Stimulated activated naive CD4-positive, alpha-beta T cell treated with Interleukin-2 at 50 U/mL for 16 hours (primary cell): ENCODE measurements around the gene BCDIN3D.
"Not testable (repeated sequence)": the region's sequence is repeated elsewhere in the genome, so short reads cannot be mapped to it uniquely, and the experiment has no call there.

ENCODE experiments used
- DNase-seq: peaks from one replicate; lab custom pipeline; 2025; lab: John Stamatoyannopoulos, UW

Gene BCDIN3D

DNA sequence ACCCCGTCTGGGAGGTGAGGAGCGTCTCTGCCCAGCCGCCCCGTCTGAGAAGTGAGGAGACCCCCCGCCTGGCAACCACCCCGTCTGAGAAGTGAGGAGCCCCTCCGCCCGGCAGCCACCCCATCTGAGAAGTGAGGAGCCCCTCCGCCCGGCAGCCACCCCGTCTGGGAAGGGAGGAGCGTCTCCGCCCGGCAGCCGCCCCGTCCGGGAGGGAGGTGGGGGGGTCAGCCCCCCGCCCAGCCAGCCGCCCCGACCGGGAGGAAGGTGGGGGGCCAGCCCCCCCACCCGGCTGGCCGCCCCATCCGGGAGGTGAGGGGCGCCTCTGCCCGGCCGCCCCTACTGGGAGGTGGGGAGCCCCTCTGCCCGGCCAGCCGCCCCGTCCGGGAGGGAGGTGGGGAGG is 18.0 kb upstream of the BCDIN3D start:
- DNase-seq: not testable (repeated sequence)

GRCh38 chr12:49855890-49856289 is 13.0 kb upstream of the BCDIN3D start:
- not testable (repeated sequence) for DNase-seq

GRCh38 chr12:49854976-49855375 is 12.1 kb upstream of the BCDIN3D start:
- no peak for DNase-seq

DNA sequence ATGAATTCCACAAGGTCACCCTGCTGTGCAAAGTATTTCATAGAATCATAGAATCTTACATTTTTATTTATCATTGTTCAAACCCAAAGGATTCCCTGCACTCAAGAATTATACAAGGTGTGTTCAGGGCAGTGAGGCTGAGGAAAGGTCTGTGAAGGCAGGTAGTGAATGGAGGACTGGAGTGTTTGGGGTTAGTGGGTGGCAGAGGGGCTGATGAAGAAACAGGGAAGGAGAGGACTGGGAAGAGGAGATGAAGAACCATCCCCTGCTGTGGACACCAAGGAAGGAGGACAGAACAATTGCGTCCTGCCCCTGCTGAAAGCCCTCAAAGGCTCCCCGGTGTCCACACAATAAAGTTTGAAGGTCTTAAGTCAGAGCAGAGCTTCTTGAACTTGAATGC is 10.8 kb upstream of the BCDIN3D start:
- no peak for DNase-seq

- DNase-seq: no peak
These were observed 4.3 kb upstream of the BCDIN3D start for GRCh38 chr12:49847161-49847560.

DNA sequence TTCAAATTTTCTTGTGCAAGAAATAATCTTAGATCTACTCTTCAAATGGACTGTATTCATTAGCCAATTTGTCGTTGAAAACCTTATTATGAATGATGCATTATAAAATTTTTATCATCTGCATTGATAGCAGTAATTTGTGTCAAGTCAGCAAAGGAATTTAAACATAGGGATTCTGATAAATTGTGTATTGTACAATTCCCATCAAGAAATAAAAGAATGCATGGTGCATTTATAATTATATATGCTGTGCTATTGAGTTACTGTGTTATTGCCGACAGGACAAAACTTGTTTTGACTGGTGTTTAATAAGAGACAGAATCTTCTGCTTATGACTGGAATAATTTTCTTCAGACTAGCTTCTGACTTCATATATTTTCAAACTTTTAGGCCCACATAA is 3.1 kb upstream of the BCDIN3D start:
- DNase-seq: no peak

- no peak for DNase-seq
These were observed 1.1 kb upstream of the BCDIN3D start for GRCh38 chr12:49843876-49844437.

DNA sequence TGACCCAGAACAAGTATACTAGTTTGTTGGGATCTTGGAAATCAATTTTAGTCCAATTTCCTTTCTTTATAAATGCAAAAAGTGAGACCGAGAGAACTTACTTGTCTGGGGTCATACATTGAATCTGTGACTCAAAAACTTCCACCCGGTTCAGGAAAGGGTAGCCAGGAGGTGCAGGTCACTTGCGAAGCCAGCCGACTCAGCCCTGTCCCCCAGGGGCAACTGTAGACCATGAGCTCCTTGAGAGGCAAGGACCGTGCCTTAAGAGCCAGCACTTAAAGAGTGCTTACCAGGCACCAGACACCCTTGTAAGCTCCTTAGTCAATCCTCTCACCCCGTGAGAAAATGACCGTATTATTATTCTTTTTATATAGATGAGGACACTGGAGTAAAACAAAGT is 505 bp upstream of the BCDIN3D start:
- DNase-seq: no peak

DNA sequence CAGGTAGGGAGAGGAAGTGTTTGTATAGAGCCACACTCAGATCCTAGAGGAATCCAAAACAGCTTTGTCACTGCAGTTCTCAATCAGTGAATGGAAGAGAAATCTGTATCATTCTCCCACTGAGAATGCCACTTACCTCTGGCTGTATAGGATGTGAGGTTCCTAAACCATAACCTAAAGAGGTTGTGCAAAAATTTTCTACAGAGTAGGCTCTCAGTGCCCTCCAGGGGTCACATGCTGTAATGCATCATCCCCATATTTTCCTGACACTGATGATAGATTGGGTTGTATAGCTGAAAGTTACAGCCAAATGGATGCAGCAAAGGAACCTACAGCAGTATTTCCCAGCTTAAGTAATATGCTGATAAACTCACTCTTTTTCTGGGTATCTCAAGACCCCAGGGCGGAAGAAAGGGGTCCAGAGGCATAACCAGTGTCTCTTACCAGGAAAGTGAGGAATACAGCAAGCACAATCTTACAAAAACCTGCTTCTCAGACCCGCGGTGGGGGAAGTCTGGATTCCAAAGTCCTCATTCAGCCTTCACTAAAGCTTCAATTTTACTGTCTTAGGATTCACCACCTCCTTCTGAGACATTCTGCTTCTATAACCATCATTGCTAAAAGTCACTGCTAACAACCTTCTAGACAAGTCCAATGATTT is 3.8 kb downstream of the BCDIN3D start:
- no peak for DNase-seq

DNA sequence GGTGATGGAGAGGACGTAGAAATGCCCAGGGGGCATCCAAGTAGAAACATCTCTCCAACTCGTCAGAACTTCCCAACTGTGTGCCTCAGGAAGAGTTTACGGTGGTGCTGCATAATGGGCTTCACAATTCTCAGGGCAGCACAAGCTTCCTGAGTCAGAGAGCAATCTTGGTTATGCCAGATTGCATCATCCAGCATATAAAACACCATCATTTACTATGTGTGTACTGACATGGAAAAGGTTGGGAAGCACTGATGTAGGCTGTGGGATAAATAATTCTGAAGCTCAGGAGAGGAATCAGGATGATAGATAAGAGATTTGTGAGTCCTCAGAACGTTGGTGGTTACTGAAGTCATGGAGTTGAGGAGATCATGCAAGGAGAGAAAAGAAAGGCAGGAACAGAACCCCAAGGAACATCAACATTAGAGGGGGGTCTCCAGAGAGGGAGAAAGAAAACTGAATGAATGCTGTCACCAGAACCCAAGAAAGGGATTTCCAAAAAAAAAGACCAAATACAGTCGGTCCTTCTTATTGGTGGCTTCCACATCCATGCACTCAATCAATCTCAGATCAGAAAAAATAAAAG is 10.0 kb downstream of the BCDIN3D start:
- no peak for DNase-seq

GRCh38 chr12:49831717-49832116 is 11.2 kb downstream of the BCDIN3D start:
- DNase-seq: no peak

GRCh38 chr12:49828133-49829091 is 14.5 kb downstream of the BCDIN3D start, which contains the start of gene NCKAP5L:
NCKAP5L (minus strand) TSS chr12:49828413; CDS start chr12:49804044, 24,369 bp downstream.
- peak; percentile 92 for DNase-seq

DNA sequence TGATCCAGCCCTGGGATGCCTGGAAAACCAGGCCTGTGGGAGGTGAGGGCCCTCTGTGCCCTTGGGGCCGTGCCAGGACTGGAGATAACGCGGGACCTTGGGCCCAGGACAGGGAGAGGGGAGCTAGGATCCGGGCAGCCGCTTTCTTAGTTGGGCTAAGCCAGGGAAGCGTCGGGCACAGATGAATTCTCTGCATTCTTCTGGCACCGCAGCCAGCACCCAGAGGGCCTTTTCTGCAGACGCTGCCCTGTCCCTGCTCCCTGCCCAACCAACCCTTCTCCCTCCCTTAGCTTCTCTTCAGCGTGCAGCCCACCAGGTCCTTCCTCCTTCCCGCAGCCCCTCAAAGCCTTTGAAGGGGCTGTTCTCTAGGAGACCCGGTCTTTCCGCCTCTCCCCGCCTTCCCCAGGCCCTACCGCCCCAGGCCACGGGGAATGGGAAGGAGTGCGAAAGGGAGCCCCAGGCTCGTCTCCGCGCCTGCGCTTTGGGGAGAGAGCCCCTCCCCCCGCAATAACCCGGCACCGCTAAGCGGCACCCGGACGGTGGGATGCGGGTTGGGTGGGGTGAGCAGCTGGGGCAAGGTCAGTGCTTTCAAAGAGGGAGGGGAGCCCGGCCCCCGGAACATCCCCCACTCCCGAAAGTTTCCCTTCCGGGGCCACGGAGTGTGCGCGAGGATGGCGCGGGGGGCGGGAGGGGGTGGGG is 15.4 kb downstream of the BCDIN3D start:
- no peak for DNase-seq

DNA sequence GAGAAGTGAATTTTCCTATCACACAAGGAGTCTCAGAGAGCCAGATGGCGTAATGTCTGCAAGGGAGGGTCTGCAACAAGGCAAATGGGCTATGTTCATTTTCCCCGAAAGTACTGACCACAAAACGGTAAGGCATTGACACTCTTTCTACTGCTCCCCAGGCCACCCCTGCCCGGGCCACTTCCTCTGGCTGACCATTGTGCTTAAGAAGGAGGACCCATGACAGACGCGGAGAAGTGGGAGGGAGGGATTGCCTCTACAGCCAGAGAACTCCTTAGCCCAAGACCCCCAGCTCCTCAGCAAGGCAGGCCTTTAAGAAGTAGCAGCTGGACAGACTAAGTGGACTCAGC is 15.9 kb downstream of the BCDIN3D start:
- DNase-seq: no peak

DNA sequence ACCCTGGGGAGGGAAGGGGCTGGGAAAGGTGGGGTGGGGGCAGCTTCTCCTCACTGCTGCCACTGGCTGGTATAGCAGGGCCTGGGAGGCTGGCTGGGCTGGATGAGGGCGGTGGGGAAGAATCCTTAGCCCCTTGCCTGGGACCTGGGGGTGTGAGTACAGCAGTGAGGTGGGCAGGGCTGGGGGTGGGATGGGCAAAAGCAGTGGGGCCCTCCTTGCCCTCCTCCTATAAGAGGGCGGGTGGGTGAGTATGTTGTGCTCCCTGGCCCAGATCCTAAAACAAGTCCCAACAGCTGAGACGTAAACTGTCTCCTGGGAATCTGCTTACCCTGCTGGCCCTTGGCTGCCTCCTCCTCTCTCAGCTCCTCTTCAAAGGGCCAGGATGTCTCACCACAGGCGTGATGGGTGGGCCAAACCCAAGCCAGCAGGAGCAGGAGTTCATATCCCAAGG is 16.9 kb downstream of the BCDIN3D start:
- DNase-seq: no peak

DNA sequence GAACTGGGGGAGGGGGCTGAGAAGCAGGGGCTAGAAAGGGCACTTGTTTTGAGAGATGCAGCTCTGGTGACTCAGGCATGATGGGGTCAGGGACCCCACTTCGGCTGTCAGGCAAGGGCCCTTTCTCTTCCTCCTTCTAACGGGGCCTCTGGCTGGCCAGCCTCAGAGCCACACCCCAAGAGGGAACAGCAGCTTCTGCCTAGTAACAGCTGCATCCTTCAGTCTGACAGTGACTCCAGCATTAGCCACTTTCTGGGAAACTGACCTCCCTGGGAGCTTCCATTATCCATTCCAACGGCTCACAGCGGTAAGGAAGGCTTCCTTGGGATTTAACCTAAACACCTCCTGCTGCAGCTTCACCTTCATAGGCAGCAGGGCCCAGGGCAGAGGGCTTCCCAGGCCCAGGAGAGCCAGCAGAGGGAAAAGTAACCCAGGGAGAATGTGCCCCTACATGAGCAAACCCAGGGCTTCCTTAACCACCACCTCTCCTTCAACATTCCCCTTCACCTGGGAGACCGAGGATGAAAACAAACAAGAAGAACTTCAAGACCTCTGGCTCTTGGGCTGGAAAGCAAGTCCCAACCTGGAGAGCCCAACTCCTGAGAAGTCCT is 17.4 kb downstream of the BCDIN3D start:
- DNase-seq: no peak

GRCh38 chr12:49824895-49825294 is 18.0 kb downstream of the BCDIN3D start:
- DNase-seq: no peak

GRCh38 chr12:49824416-49824815 is 18.5 kb downstream of the BCDIN3D start:
- no peak for DNase-seq

DNA sequence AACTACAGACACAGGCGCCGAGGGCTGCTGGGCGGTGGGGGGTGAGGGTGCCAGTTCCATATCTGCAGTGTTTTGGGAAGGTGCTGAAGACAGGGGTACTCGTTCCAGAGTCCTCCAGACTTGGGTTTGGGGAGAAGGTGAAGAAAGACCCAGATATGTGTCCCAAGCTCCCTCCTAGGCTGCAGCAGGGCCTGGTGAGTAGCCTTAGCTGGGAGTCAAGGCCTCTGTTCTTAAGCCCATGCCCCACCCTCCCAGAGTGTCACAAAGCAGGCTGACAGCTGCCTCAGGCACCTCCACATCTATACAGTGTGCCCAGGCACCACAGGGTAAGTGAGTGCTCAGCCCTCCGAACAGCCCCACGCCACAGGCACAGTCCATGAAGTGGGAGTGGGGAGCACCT is 19.0 kb downstream of the BCDIN3D start:
- no peak for DNase-seq

DNA sequence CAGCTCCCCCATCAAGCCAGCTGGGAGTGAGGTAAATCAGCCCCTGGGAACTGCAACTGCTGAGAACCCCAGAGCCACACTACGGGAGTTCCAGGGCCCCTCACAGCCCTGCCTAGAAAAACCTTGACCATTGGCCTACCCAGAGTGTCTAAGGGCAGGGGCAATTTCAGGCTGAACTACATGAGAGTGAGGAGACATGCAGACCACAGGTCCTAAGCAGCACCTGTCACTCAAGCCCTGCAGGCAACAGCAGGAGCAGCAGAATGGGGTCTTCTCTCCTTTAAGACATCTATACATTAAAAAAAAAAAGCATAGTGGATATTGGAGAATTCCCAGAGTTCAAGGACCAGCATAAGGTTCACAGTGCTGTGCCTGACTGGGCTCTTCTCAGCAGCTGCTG is 19.6 kb downstream of the BCDIN3D start:
- no peak for DNase-seq
